ENCODE data around the gene SPINK14. TPM values are rescaled to one million over a fixed set of nuclear protein-coding genes. Genes with fewer than 3 reads are reported as not detected.

The SPINK14 gene
- total RNA-seq, 1 donor from 2014 or later: not detected

DNA sequence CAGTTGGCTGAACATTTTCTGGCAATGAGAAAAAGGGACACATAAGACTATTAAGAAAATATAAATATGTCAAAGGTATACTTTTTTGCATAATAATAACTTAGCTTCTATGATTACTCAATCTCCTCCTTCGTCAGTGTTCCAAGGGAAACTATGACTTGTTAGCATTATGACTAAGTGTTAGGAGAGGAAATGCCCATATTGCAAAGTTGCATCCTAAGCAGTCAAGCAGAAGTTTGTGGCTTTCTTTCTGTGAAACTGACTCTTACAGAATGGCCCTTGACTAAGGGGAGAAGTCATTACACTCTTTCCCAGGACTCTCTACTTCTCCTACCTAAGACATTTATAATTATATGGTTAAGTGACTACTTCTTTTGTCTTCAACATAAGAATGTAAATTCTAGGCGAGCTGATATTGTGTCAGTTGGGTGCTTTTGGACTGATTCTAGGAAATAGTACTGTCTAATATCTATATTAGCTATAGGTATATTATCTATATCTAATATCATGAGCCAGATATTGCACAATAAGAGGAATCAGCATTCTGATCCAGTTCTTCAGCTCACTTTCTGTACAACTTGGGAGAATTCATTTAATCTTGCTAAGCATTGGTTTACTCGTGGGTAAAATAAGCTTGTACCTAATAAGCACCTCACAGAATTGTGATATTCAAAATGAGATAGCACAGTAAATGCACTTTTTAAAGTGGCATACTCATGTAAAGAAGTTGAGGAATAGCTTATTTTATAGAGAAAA lies 18.1 kb downstream of the SPINK14 start:
- ATAC-seq (ENCODE audit: poor library complexity): peak; percentile 63
- intact Hi-C loops (cut with DNase I): no loop called here

DNA sequence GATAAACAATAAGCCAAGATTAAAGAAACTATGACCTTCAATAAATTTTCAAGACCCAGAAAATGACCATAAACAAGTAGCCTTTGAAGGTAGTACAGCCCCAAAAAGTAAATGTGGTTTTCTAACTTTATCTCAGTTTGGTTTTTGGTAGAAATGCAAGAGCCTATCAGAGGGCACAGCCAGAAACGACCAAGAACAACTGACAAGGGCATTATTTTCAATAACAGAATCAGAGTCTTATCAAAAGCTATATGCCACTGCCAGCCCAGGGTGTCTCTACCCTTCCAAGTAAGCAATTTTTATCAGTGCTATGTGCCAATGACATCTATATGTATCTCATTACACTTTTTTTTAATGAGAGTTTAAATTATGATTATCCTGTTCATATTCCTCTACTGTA lies 22.7 kb downstream of the SPINK14 start:
- DNase-seq: no peak
- intact Hi-C loops (cut with DNase I): no loop called here
- ATAC-seq (ENCODE audit: poor library complexity): no peak

More for the DNA sequence above, 18.1 kb downstream of the SPINK14 start:
- DNase-seq: no peak

DNA sequence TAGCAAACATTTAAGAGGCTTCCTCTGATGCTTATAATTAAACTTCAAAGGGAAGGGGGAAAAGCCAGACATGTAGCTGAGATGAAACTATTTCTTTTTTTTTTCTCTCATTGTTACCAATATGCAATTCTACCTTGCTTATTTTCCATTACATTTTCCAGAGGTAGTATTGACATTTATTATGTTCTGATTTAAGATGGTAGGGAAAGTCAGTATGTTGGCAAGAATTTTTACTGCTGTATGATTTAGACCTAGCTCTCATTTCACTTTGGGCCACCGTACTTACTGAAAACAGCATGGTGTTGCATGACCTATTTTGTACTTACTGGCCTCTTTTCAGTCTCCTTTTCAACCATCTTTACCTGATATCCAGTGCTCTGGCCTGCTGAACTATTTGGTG lies 24.9 kb downstream of the SPINK14 start:
- DNase-seq (no peak), ATAC-seq (ENCODE audit: poor library complexity) (no peak)
- intact Hi-C loops (cut with DNase I): no loop called here

DNA sequence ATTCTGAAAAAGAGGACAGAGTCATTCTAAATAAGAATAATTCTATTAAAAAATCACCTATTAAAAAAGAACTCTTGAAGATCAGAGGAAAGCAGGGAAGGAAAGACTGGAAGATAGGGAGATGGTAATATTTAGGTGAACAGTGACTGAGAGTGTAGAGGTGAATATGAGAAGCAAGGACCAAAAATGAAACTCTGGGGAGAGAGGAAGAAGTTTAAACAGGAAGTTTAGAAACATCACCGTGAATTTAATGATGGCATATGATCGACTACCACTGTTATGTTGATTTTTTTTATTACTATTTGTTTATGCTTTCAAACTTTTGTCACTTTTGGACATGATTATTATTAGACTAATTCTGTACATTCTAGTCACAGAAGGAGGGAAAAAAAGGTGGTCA lies 32.8 kb downstream of the SPINK14 start:
- DNase-seq (no peak), ATAC-seq (ENCODE audit: poor library complexity) (no peak)
- intact Hi-C loops (cut with DNase I): no loop called here

DNA sequence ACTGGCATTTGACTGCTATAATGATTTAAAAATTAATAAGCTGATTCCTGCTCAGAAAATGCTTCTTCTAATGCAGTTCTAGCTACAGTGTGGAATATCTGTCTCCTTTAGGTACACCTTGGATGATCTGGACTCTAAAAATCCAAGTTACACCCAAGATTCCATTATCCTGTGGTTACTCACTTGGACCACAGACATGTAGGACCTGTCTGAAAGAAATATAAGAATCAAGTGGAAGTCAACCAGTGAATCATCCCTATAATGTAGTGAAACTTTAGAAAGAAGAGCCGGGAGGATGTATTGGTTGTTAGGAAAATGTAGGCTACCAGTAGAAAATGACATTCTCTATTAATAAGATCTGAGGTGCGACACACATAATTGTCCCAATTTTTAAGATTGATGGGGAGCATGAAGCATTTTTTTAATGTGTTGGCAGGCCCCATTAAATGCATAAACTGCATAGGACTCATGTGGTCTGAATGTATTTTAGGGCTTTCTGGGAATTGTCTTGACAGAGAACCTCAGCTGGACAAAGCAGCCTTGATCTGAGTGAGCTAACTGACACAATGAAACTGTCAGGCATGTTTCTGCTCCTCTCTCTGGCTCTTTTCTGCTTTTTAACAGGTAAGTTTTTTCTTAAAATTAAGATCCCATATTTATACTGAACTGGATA lies 34.3 kb downstream of the SPINK14 start, which contains the start of gene SPINK6:
SPINK6 (plus strand) TSS at position 512 of the 673 bp plus-strand sequence; CDS start at position 567, 55 bp downstream.
- ATAC-seq (ENCODE audit: poor library complexity) (no peak), DNase-seq (no peak)
- intact Hi-C loops (cut with DNase I): no loop called here

DNA sequence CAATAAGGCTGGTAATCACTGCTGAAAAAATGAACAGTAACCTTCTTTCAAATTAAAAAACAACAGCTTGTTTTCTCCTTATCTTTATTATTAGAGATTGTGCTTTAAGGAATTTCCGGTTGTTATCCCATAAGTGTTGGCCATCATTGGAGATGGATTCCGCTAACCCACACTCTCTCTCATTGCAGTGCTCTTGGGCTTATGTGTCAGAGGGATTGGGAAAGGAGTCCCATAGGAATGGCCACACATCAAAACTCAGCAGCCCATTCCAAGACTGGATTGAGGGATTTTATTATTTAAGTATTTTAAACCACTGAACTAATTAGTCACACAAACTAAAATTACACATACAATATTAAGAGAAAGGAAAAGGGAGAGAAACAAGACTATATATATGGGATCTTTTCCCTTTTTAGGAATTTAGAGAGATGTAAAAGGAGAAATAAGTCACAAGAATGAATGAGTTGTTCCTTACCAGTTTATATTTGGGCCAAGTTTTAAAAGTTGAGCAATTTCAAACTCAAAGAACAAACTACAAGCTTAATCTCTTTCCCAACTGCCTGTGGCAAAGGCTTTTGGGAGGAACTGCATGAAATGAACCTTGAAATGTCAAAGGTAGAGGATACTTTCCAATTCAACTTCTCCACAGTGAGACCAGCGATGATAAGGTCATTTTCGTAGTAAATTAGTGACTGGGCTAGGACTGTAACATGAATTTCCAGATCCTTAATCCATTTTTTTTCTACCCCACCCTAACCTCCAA lies 36.9 kb downstream of the SPINK14 start:
- intact Hi-C loops (cut with DNase I): no loop called here
- peak; percentile 22 for DNase-seq
- peak; percentile 80 for ATAC-seq (ENCODE audit: poor library complexity)

DNA sequence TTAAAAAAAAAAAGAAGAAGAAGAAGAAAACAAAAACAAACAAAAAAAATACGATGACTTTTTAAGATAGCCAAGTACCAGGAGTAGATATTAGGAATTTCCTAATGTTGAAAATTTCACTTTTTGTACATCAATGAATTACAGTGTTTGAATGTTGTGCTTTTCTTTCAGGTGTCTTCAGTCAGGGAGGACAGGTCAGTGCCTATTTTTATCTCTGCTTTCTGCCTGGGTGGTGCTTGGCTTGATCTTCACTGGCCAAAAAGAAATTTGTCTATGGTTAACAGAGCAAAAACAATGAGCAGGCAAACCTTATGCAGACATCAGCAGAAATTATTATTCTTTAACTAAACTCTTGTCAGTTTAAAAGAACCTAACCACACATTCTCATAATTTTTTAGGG lies 37.5 kb downstream of the SPINK14 start:
- ATAC-seq (ENCODE audit: poor library complexity): no peak
- intact Hi-C loops (cut with DNase I): no loop called here

DNA sequence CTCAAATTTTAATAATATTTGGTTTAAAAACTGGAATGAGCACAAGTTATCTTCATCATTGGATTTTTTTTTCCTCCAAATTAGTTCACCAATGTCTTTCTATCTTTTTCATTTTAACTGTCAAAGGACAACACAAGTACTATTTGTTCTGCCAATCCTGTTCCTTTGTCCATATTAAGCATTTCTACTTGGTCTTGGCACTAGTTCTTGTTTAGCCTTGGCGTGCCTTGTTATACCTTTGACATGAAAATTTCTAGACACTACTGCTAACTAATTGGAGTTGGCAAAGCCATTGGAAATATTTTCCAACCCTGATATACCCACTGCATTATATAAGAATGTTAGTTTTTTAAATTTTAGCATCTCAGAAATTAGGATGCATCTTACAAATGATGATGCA lies 38.3 kb downstream of the SPINK14 start:
- intact Hi-C loops (cut with DNase I): no loop called here
- ATAC-seq (ENCODE audit: poor library complexity) (peak; percentile 67), DNase-seq (no peak)

More for the DNA sequence above, 37.5 kb downstream of the SPINK14 start:
- DNase-seq: no peak

DNA sequence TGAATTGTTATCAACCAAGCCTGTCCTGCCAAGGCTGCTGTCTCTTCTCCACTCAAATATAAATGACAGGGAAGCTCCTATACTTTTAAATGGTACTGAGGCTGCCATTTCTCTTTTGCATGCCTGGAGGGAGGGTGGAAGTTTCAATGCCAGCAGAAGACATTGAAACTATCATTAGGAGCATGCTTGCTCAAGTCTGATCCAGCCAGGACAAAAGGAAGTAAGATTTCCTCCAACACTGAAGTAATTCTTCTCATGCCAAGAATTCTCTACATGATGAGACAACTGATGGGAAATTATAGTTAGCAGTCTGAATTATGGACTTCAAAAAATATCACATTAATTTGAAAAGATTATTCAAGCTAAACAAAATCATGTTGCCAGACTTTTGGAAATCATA lies 39.9 kb downstream of the SPINK14 start:
- intact Hi-C loops (cut with DNase I): no loop called here
- no peak for DNase-seq
- ATAC-seq (ENCODE audit: poor library complexity): no peak

DNA sequence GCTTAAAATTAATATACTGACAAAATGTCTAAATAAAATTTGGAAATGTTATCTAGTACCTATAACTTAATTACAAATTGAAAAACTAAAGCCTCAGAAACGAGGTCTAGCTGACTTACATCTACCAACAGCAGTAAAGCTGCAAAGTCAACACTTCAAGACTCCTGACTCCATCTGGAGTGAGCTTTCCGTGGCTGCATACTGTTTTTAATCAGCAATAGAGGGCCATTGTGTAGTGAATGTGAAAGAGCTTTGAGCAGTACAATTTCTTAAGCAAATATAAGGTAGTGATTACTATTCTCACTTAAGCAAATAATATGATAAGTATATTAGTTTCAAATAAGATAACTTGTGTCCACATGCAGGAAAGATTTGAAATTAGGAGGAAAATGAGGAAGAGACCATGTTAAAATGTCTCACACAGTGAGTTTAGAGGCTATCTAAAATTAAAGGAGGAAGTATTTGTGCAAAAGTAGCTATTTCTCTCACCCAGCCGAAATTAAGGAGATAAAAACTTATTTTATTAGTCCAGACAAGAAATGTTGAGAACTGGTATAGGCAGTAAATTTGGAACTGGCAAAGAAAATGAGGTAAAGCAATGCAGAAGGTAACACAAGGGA lies 40.9 kb downstream of the SPINK14 start:
- ATAC-seq (ENCODE audit: poor library complexity) (no peak), DNase-seq (no peak)
- intact Hi-C loops (cut with DNase I): no loop called here

DNA sequence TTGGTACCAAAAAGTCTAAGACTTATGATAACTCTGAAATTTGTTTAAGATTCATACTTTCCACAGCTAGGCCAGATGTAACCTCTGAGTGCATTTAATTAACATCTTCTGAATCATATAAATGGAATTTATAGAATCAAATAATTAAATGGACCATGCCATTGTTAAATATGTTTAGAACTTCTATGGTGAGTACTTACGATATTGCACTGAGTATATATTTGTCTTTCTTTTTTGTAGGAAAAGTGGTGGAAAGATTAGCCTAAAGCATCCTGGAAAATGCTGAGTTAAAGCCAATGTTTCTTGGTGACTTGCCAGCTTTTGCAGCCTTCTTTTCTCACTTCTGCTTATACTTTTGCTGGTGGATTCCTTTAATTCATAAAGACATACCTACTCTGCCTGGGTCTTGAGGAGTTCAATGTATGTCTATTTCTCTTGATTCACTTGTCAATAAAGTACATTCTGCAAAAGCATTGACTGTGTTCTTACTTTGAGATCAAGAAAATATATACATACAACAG lies 46.4 kb downstream of the SPINK14 start:
- no peak for ATAC-seq (ENCODE audit: poor library complexity)

DNA sequence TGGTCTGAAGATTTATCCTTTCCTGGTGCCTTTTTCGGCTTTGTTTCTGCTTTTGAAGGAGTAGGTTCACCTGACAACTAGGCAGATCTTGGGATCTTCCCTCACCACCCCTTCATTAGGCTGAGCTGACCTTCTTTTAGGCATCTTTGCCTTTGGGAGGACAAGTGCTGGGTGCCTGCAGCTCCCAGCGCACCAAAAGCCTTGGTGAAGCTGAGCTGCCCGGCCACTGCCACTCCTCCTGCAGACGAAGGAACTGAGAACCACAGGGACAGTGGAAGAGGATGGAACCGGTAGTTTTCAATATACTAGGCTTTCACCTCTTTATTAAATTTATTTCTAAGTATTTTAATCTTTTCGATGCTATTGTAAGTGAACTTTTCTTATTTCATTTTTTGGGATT lies 53.2 kb downstream of the SPINK14 start:
- intact Hi-C loops (cut with DNase I): no loop called here
- no peak for ATAC-seq (ENCODE audit: poor library complexity)
- DNase-seq: no peak

More for the DNA sequence above, 46.4 kb downstream of the SPINK14 start:
- DNase-seq: no peak
- intact Hi-C loops (cut with DNase I): no loop called here

DNA sequence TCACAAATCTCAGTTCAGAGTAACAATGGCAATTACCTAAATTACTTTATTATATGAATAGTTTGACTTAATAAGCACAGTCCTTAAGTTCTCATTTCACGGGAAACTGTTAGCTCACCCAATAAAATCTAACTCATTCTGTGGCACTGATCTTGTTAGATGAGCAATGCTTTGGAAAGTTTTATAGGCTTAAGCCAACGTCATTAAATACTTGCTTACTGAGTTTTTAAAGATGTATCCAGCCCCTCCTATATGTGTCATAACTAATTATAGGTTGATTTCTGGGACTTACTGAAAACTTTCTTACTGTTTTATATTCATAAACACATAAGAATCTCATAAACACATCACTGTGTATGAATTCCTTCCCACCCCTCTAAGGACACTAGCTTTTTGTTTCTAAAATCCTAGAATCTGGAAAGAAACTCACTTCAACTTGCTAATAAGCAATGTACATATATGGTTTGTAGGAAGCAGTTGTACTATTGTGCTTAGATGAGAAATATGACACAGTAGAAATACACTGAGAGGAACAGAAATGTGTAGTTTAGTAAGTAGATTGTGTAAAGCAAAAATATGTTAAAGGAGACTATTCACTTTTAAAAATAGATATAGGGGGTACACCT lies 55.9 kb downstream of the SPINK14 start:
- intact Hi-C loops (cut with DNase I): no loop called here
- DNase-seq (no peak), ATAC-seq (ENCODE audit: poor library complexity) (no peak)

Other genes with a start within 250 kb of the SPINK14 start
- gene SPINK5, start 104.6 kb upstream of the SPINK14 start, total RNA-seq: 0.35 TPM
- not detected for gene SPINK6, start 34.5 kb downstream of the SPINK14 start, total RNA-seq
- gene MARCOL, start 70.0 kb downstream of the SPINK14 start, total RNA-seq: not detected
- not detected for gene SPINK13, start 100.2 kb downstream of the SPINK14 start, total RNA-seq
- not detected for gene SPINK7, start 143.9 kb downstream of the SPINK14 start, total RNA-seq
- gene SPINK9, start 167.0 kb downstream of the SPINK14 start, total RNA-seq: not detected
- 28.9 TPM for gene FBXO38, start 215.4 kb downstream of the SPINK14 start, total RNA-seq